Hepatocyte (in vitro differentiated cells): ENCODE results near the gene PFDN4.

Experiments used
- CTCF ChIP-seq: fragments of 200-600 bp; sonication (generic); IDR thresholded peaks from 2 replicates; pipeline ENCODE4 v1.5.1; 2016; ENCODE audit warnings: antibody characterized with exemption, mild to moderate bottlenecking; ENCODE audit not compliant: poor library complexity
- EZH2 ChIP-seq: fragments of 200-600 bp; sonication (generic); IDR thresholded peaks from 2 replicates; pipeline ENCODE4 v1.6.1; 2016; ENCODE audit warnings: antibody characterized with exemption, mild to moderate bottlenecking, borderline replicate concordance
- EZH2phosphoT487 ChIP-seq: fragments of 200-600 bp; sonication (generic); IDR thresholded peaks from one replicate; pipeline ENCODE4 v1.6.1; 2018; ENCODE audit warnings: antibody characterized with exemption, mild to moderate bottlenecking, low read depth, moderate library complexity; ENCODE audit not compliant: unreplicated experiment, severe bottlenecking

DNA sequence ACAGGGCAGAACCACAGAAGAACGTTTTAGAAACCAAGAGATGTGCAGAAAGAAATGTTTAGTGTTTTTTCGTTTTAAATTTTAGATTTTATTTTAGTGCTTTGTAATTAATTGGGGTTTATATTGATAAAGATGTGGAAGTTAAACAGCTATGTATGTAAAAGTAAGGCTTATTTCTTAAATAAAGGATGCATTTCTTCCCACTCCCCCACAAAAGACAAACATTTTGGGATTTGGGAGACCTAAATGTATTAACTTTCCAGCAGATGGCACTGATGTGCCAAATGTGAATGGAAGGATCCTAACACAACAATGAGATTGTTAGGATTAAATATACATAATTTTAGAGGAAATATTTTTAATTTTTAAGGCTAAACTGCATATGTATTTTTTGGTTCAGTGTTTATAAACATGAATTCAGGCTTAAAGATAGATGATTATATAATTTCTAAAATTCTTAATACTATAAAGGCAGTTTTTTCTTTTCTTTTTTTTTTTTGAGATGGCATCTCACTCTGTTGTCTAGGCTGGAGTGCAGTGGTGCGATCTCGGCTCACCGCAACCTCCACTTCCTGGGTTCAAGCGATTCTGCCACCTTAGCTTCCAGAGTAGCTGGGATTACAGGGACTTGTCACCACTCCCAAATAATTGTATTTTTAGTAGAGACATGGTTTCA is 12.0 kb downstream of the PFDN4 start:
- TF ChIP-seq CTCF (peak; percentile 77), EZH2phosphoT487 (no peak), EZH2 (no peak)
